CD14-positive monocyte (primary cell): ENCODE measurements around the gene CACNB4. TPM values are rescaled to one million over a fixed set of nuclear protein-coding genes. Genes with fewer than 3 reads are reported as not detected.

Experiments
- DNase-seq, 3 donors: peaks; one replicate each; pipeline ENCODE4 v3.0.0-alpha.2; 2011 to 2022
- H2AFZ ChIP-seq: 2 replicates; pipeline ENCODE4 v1.6.0; 2012; ENCODE audit warnings: mild to moderate bottlenecking, low read depth, low read length, inconsistent platforms; ENCODE audit not compliant: insufficient read depth, poor library complexity, severe bottlenecking
- H3K27ac ChIP-seq, 2 donors: 1 replicate in 1 of 2; 2 replicates in 1 of 2; pipeline ENCODE4 v1.5.1; 2012 to 2013; ENCODE audit warnings: low read length in 2 of 2, control low read depth in 1 of 2, inconsistent platforms in 1 of 2, low read depth in 1 of 2, mild to moderate bottlenecking in 1 of 2
- H3K27me3 ChIP-seq, 2 donors: one replicate each; pipeline versions ENCODE4 v1.6.0 to v1.6.1; 2011 to 2013; ENCODE audit warnings: low read length in 2 of 2; ENCODE audit not compliant: control insufficient read depth in 2 of 2, insufficient read depth in 2 of 2
- H3K36me3 ChIP-seq, 2 donors: replicated peaks in 1 of 2; 1 replicate in 1 of 2; 2 replicates in 1 of 2; pipeline versions ENCODE4 v1.5.1 to v1.6.1; 2012 to 2013; ENCODE audit warnings: low read length in 2 of 2, control low read depth in 1 of 2, inconsistent platforms in 1 of 2, mild to moderate bottlenecking in 1 of 2; ENCODE audit not compliant: insufficient read depth in 2 of 2, control insufficient read depth in 1 of 2
- H3K4me1 ChIP-seq, 2 donors: 1 replicate in 1 of 2; 2 replicates in 1 of 2; pipeline versions ENCODE4 v1.5.1 to v1.6.1; 2012 to 2013; ENCODE audit warnings: low read length in 2 of 2, control low read depth in 1 of 2, inconsistent platforms in 1 of 2, mild to moderate bottlenecking in 1 of 2, moderate library complexity in 1 of 2; ENCODE audit not compliant: insufficient read depth in 2 of 2, control insufficient read depth in 1 of 2
- H3K4me2 ChIP-seq: replicated peaks from 2 replicates; pipeline ENCODE3; 2012; ENCODE audit warnings: low read length, moderate library complexity, mild to moderate bottlenecking; ENCODE audit not compliant: poor library complexity, severe bottlenecking; ENCODE audit errors: extremely low read depth
- H3K4me3 ChIP-seq, 3 experiments: fragments of 200-600 bp in 1 of 3; sonication (generic) in 1 of 3; replicated peaks in 1 of 3; 1 replicate in 2 of 3; 2 replicates in 1 of 3; pipeline ENCODE4 v1.5.1; 2011 to 2013; ENCODE audit warnings: low read length in 3 of 3, mild to moderate bottlenecking in 3 of 3, control low read depth in 2 of 3, low read depth in 2 of 3, inconsistent platforms in 1 of 3, moderate library complexity in 1 of 3
- H3K79me2 ChIP-seq: 2 replicates; pipeline ENCODE4 v1.6.0; 2012; ENCODE audit warnings: mild to moderate bottlenecking, control low read depth, inconsistent platforms, low read length, moderate library complexity; ENCODE audit not compliant: insufficient read depth
- H3K9ac ChIP-seq: 2 replicates; pipeline ENCODE4 v1.6.0; 2017; ENCODE audit warnings: low read length, mild to moderate bottlenecking; ENCODE audit not compliant: insufficient read depth, poor library complexity, severe bottlenecking
- H3K9me3 ChIP-seq, 2 donors: replicated peaks in 1 of 2; 1 replicate in 1 of 2; 2 replicates in 1 of 2; pipeline versions ENCODE4 v1.5.1 to v1.6.1; 2012 to 2013; ENCODE audit warnings: low read length in 2 of 2, control low read depth in 1 of 2; ENCODE audit not compliant: control insufficient read depth in 1 of 2, insufficient read depth in 1 of 2
- H4K20me1 ChIP-seq: 2 replicates; pipeline ENCODE4 v1.6.0; 2012; ENCODE audit warnings: mild to moderate bottlenecking, low read length, control low read depth, moderate library complexity; ENCODE audit not compliant: insufficient read depth
- H3K27ac Mint-ChIP-seq, 7 donors: one replicate each; pipeline ENCODE4 v1.8.0; 2020; ENCODE audit warnings: mild to moderate bottlenecking in 7 of 7, mixed read lengths in 7 of 7, moderate library complexity in 6 of 7, inconsistent platforms in 2 of 7
- H3K27me3 Mint-ChIP-seq, 3 donors: one replicate each; pipeline ENCODE4 v1.8.0; 2021 to 2022; ENCODE audit warnings: low read depth in 3 of 3, mild to moderate bottlenecking in 3 of 3, mixed read lengths in 3 of 3, moderate library complexity in 3 of 3, inconsistent platforms in 1 of 3
- H3K36me3 Mint-ChIP-seq, 2 donors: one replicate each; pipeline ENCODE4 v1.8.0; 2020; ENCODE audit warnings: mixed read lengths in 2 of 2, inconsistent platforms in 1 of 2, mild to moderate bottlenecking in 1 of 2
- H3K4me1 Mint-ChIP-seq: one replicate; pipeline ENCODE4 v1.8.0; 2020; ENCODE audit warnings: mild to moderate bottlenecking, mixed read lengths
- H3K4me3 Mint-ChIP-seq, 2 donors: one replicate each; pipeline ENCODE4 v1.8.0; 2020; ENCODE audit warnings: mild to moderate bottlenecking in 2 of 2, mixed read lengths in 2 of 2, moderate library complexity in 1 of 2
- H3K9me3 Mint-ChIP-seq, 7 donors: one replicate each; pipeline ENCODE4 v1.8.0; 2020 to 2022; ENCODE audit warnings: mixed read lengths in 7 of 7, mild to moderate bottlenecking in 6 of 7, moderate library complexity in 6 of 7, inconsistent platforms in 2 of 7
- CTCF ChIP-seq: fragments of 200-600 bp; IDR thresholded peaks from one replicate; pipeline ENCODE4 v1.8.0; 2022; ENCODE audit warnings: antibody characterized with exemption, mild to moderate bottlenecking
- WGBS: methylation state at CpG from one replicate; pipeline ENCODE4 v1.1.5; 2013; ENCODE audit warnings: missing lambda C conversion rate; ENCODE audit not compliant: insufficient coverage; 5-methylcytosine and 5-hydroxymethylcytosine counted together
- intact Hi-C, 2 donors: fragments of 100-400 bp; cut with micrococcal nuclease; formaldehyde crosslinking; loops; one replicate each; pipeline versions ENCODE4 v1.15.0 to v1.15.1; 2023
- polyA plus RNA-seq, 3 donors: library from polyadenylated mRNA; depleted of rRNA in 1 of 3; unstranded in 2 of 3; stranded (reverse) in 1 of 3; fragments of 300-500 nt in 2 of 3; fragments of >200 nt in 1 of 3; fragmentation: Illumina TruSeq in 2 of 3; gene quantifications; 1 replicate in 2 of 3; 2 replicates in 1 of 3; pipeline ENCODE4 v1.2.3, GENCODE V29; 2012 to 2021

The CACNB4 gene
- polyA plus RNA-seq, 3 donors: 0.44 to 1.9 (median 1.1) TPM

GRCh38 chr2:151880586-151880985, 218.3 kb downstream of the CACNB4 start:
- Mint-ChIP-seq H3K4me3 (no peak overlapping the region), H3K36me3 (peaks cover 3 to 10% of the 10 kb centered on the region in 2 donors), H3K4me1 (peaks cover 24% of the 10 kb centered on the region), H3K9me3 (peaks cover 0 to 1% (median 0%) of the 10 kb centered on the region in 7 donors), H3K27ac (peak overlapping the region in 1 of 7 donors; percentile 50), H3K27me3 (no peaks in the 10 kb centered on the region)
- Histone ChIP-seq H3K79me2 (no peaks in the 10 kb centered on the region), H3K9ac (no peak overlapping the region), H2AFZ (no peak overlapping the region), H3K4me2 (no peak overlapping the region), H3K27ac (no peak overlapping the region), H3K36me3 (no peaks in the 10 kb centered on the region), H3K9me3 (no peaks in the 10 kb centered on the region), H4K20me1 (no peaks in the 10 kb centered on the region), H3K27me3 (no peaks in the 10 kb centered on the region), H3K4me1 (peaks cover 15 to 16% of the 10 kb centered on the region in 2 donors), H3K4me3 (no peak overlapping the region)
- WGBS: 95% methylated on average over 4 of the region's 4 CpGs
- no peak for TF ChIP-seq CTCF
- intact Hi-C loops: no loop called here
- DNase-seq: no peak

- H3K9me3 Mint-ChIP-seq: peaks cover 0 to under 1% (median 0%) of the 10 kb centered on the region in 7 donors
- H3K36me3 ChIP-seq: no peaks in the 10 kb centered on the region
- H3K9me3 ChIP-seq: no peaks in the 10 kb centered on the region
- no peak for TF ChIP-seq CTCF
- H3K27ac Mint-ChIP-seq: peak overlapping the region; percentile 31 to 78 (median 60)
- H4K20me1 ChIP-seq: no peaks in the 10 kb centered on the region
- intact Hi-C loops: no loop called here
- H3K79me2 ChIP-seq: no peaks in the 10 kb centered on the region
- H3K4me1 ChIP-seq: peaks cover 15% of the 10 kb centered on the region in 2 donors
- DNase-seq: peak; percentile 49 to 86 (median 78)
- H3K4me1 Mint-ChIP-seq: peaks cover 21% of the 10 kb centered on the region
- H3K27ac ChIP-seq: peak overlapping the region in 1 of 2 donors; percentile 13
- H3K4me3 Mint-ChIP-seq: no peak overlapping the region
- no peak overlapping the region for H3K4me2 ChIP-seq
- no CpG with 5 or more reads among the region's 2 CpGs for WGBS
- H3K4me3 ChIP-seq: no peak overlapping the region
- H3K27me3 ChIP-seq: no peaks in the 10 kb centered on the region
- peaks cover 3 to 10% of the 10 kb centered on the region in 2 donors for H3K36me3 Mint-ChIP-seq
- no peak overlapping the region for H2AFZ ChIP-seq
- H3K27me3 Mint-ChIP-seq: peaks cover 0 to 1% (median 0%) of the 10 kb centered on the region in 3 donors
- no peak overlapping the region for H3K9ac ChIP-seq
These were observed 219.9 kb downstream of the CACNB4 start for GRCh38 chr2:151878655-151879563.
